K562 (cell line): ENCODE data around the gene VPS35L.

Experiments used
- PATZ1 ChIP-seq: fragments of 250-450 bp; sonication (Bioruptor Pico); IDR thresholded peaks from 2 replicates; pipeline ENCODE4 v1.5.0; 2020; ENCODE audit warnings: mild to moderate bottlenecking, borderline replicate concordance
- ZNF354B ChIP-seq: fragments of 250-450 bp; sonication (Bioruptor Pico); IDR thresholded peaks from 2 replicates; pipeline ENCODE4 v1.4.0; 2020

- TF ChIP-seq ZNF354B (CRISPR knock-in tag) (no peak), PATZ1 (CRISPR knock-in tag) (no peak)
These were observed 3.9 kb downstream of the VPS35L start for GRCh38 chr16:19559242-19559910.
